Esophagus squamous epithelium (tissue), 5 donors: ENCODE data around the gene CNTLN. TPM values are rescaled to one million over a fixed set of nuclear protein-coding genes. Genes with fewer than 3 reads are reported as not detected.
"Not testable (repeated sequence)": the region's sequence is repeated elsewhere in the genome, so short reads cannot be mapped to it uniquely, and the experiment has no call there.

Source experiments
- DNase-seq: peaks from one replicate; lab custom pipeline; 2025; lab: John Stamatoyannopoulos, UW
- H3K27ac ChIP-seq, 4 donors: fragments of 200-600 bp; sonication (generic); one replicate each; pipeline ENCODE4 v1.5.1; 2016 to 2019; ENCODE audit warnings: mild to moderate bottlenecking in 1 of 4
- H3K27me3 ChIP-seq, 4 donors: fragments of 200-600 bp; sonication (generic); 1 replicate in 3 of 4; 2 replicates in 1 of 4; pipeline versions ENCODE4 v1.5.1 to v1.6.0; 2017 to 2021; ENCODE audit warnings: antibody characterized with exemption in 1 of 4
- H3K36me3 ChIP-seq, 3 donors: fragments of 200-600 bp; sonication (generic); one replicate each; pipeline ENCODE4 v1.5.1; 2016 to 2019
- H3K4me1 ChIP-seq, 3 donors: fragments of 200-600 bp; sonication (generic); one replicate each; pipeline ENCODE4 v1.5.1; 2017 to 2019
- H3K4me3 ChIP-seq, 4 donors: fragments of 200-600 bp; sonication (generic); 1 replicate in 3 of 4; 2 replicates in 1 of 4; pipeline ENCODE4 v1.5.1; 2016 to 2019; ENCODE audit warnings: mild to moderate bottlenecking in 2 of 4, moderate library complexity in 1 of 4
- H3K9me3 ChIP-seq, 3 donors: fragments of 200-600 bp; sonication (generic); one replicate each; pipeline ENCODE4 v1.5.1; 2016 to 2019
- POLR2A ChIP-seq, 4 donors: fragments of 450-650 bp; IDR thresholded peaks; one replicate each; pipeline ENCODE4 v1.6.1; 2017; ENCODE audit warnings: antibody characterized with exemption in 4 of 4, mild to moderate bottlenecking in 4 of 4, moderate library complexity in 3 of 4
- WGBS, 2 donors: methylation state at CpG; one replicate each; pipeline ENCODE4 v1.1.5; 2018; 5-methylcytosine and 5-hydroxymethylcytosine counted together
- intact Hi-C: fragments of 100-400 bp; cut with DNase I; formaldehyde crosslinking; loops from one replicate; pipeline ENCODE4 v1.15.0; 2022
- total RNA-seq, 4 donors: library from RNA; depleted of rRNA; stranded (reverse); fragments of >200 nt; gene quantifications; one replicate each; pipeline ENCODE4 v1.1.0, GENCODE V29; 2016
- TF ChIP-seq, protein P1 (sequence below), 6 experiments: fragments of 450-650 bp in 4 of 6; fragments of 200-600 bp in 2 of 6; sonication (generic) in 2 of 6; IDR thresholded peaks; one replicate each; pipeline ENCODE4 v1.5.1; 2016 to 2019; ENCODE audit warnings: antibody characterized with exemption in 6 of 6, mild to moderate bottlenecking in 4 of 6, moderate library complexity in 4 of 6
- donor health status: DM: yes; HTN: yes; CAD: no.

Gene CNTLN
- total RNA-seq, 4 donors from 2014 or later, result 0.80 to 8.2 (median 5.1) TPM

DNA sequence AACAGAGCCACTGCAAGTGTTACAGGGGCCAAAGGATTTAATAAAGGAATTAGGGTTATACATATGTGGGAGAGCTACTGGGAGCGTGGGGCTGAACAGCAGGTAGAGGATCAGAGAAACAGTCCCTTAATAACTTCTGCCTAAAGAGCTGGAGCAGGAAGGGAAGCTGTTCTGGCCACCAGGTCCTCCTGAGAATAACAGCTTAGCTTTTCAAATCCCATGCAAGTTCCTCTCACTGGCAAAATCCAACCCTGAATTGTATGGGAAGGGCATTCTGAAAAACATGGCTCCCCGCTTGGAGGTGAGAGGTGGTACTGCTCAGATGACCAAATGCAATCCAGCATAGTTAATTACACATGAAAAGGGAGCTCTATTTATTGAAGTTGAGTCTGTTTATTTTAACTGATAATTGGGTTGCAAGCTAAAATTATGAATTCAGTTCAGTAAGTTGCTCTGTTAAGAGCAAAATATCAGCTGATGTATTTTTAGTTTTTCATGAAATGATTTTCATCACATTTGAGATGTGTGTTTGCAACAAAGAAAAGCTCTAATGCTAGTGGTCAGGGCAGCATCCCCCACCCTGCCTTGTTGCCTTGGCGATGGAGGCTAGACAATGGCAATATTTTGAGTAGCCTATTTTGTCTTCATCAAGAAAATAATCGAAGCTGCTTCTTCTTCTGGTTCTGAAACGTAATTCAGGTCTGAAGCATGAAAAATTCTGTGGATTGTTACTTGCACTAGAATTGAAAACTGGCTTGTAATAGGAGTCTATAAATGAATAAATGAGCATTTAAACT is 385.6 kb downstream of the CNTLN start:
- Histone ChIP-seq H3K27ac (no peak overlapping the region), H3K9me3 (no peaks in the 10 kb centered on the region), H3K4me1 (no peaks in the 10 kb centered on the region), H3K4me3 (no peak overlapping the region), H3K36me3 (no peaks in the 10 kb centered on the region), H3K27me3 (no peaks in the 10 kb centered on the region)
- WGBS, 2 donors, result 74 to 75% methylated on average over 5 of the region's 5 CpGs
- TF ChIP-seq, protein P1, sequence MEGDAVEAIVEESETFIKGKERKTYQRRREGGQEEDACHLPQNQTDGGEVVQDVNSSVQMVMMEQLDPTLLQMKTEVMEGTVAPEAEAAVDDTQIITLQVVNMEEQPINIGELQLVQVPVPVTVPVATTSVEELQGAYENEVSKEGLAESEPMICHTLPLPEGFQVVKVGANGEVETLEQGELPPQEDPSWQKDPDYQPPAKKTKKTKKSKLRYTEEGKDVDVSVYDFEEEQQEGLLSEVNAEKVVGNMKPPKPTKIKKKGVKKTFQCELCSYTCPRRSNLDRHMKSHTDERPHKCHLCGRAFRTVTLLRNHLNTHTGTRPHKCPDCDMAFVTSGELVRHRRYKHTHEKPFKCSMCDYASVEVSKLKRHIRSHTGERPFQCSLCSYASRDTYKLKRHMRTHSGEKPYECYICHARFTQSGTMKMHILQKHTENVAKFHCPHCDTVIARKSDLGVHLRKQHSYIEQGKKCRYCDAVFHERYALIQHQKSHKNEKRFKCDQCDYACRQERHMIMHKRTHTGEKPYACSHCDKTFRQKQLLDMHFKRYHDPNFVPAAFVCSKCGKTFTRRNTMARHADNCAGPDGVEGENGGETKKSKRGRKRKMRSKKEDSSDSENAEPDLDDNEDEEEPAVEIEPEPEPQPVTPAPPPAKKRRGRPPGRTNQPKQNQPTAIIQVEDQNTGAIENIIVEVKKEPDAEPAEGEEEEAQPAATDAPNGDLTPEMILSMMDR (IDR thresholded peaks at IDR 0.05), result no peak
- TF ChIP-seq POLR2A (IDR thresholded peaks at IDR 0.05), result no peak
- intact Hi-C loops, result no loop called here
- DNase-seq, result no peak

DNA sequence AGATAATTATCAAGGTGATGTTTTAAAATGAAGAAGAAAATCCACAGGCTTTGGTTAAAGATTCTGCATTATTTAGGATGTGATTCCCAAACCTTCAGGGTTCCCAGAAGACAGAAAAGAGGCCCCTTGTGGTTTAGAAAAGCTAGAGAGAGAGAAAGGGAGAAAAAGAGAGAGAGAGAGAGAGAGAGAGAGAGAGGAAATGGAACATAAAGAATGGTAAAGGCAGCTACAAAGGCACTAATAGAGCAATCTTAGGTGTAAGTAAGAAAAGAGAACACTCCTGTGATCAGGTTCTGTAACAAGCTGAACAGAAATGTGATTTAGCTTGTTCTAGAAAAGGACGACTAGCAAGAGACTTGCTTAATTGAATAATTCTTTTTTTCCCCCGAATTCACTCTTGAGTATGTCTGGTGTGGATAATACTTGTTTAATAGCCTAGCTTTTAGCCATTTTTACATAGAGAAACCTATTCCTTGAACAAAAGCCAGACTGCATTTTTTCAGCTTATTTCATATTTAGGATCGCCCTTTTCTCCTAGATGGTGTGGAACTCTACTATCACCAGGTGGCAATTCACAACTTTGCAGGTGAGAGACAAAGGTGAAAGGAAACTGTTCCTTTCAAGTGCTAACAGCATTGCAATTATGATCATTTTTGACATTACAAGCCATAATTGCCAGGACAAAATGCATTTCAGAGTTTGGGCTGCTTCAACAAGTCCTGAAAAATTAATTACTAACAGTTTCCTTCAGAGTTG is 386.4 kb downstream of the CNTLN start:
- Histone ChIP-seq H3K27ac (no peak overlapping the region), H3K27me3 (no peaks in the 10 kb centered on the region), H3K4me1 (no peaks in the 10 kb centered on the region), H3K9me3 (no peaks in the 10 kb centered on the region), H3K4me3 (no peak overlapping the region), H3K36me3 (no peaks in the 10 kb centered on the region)
- intact Hi-C loops, result no loop called here
- no peak for DNase-seq
- TF ChIP-seq, protein P1 (IDR thresholded peaks at IDR 0.05), result no peak
- TF ChIP-seq POLR2A (IDR thresholded peaks at IDR 0.05), result no peak
- WGBS, 2 donors, result 82% methylated on average over 3 of the region's 3 CpGs

DNA sequence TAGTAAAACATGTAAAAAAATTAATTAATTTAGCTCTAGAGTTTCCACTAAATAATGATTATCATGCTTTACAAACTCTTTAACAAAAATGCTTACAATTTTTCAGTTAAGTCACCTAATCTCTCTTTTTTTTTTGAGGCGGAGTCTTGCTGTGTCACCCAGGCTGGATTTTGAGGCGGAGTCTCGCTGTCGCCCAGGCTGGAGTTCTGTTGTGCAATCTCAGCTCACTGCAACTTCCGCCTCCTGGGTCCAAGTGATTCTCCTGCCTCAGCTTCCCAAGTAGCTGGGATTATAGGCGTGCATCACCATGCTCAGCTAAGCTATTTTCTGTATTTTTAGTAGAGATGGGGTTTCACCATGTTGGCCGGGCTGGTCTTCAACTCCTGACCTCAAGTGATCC is 391.9 kb downstream of the CNTLN start:
- H3K4me3 ChIP-seq, H3K27me3 ChIP-seq, H3K9me3 ChIP-seq, DNase-seq, H3K27ac ChIP-seq, intact Hi-C loops, H3K4me1 ChIP-seq, H3K36me3 ChIP-seq: not testable (repeated sequence)
- WGBS, 2 donors, result 75 to 78% methylated on average over 7 of the region's 7 CpGs

DNA sequence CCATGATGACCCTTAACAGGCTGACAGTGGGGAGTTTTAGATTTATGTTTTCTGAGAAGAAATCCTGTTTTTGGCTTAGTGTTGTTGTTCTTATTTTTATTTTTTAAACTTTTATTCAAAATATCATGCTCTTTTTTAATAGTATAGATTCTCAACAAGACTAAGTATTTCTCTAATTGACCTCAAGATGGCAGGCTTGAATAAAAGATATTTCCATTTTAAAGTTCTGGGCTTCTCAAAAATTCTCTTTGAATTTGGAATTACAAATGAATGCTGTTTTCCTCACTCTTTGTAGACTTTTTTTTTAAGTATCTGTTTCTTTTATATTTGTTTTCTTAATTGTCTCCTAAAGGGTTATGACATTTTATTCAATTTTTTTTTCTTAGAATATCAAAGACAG is 394.0 kb downstream of the CNTLN start:
- Histone ChIP-seq H3K36me3 (no peaks in the 10 kb centered on the region), H3K27ac (no peak overlapping the region), H3K4me3 (no peak overlapping the region), H3K27me3 (no peaks in the 10 kb centered on the region), H3K9me3 (no peaks in the 10 kb centered on the region), H3K4me1 (no peaks in the 10 kb centered on the region)
- DNase-seq, result no peak
- intact Hi-C loops, result no loop called here
- TF ChIP-seq, protein P1 (IDR thresholded peaks at IDR 0.05), result peak in 2 of 6 experiments; percentile 15 to 24
- no peak for TF ChIP-seq POLR2A (IDR thresholded peaks at IDR 0.05)

DNA sequence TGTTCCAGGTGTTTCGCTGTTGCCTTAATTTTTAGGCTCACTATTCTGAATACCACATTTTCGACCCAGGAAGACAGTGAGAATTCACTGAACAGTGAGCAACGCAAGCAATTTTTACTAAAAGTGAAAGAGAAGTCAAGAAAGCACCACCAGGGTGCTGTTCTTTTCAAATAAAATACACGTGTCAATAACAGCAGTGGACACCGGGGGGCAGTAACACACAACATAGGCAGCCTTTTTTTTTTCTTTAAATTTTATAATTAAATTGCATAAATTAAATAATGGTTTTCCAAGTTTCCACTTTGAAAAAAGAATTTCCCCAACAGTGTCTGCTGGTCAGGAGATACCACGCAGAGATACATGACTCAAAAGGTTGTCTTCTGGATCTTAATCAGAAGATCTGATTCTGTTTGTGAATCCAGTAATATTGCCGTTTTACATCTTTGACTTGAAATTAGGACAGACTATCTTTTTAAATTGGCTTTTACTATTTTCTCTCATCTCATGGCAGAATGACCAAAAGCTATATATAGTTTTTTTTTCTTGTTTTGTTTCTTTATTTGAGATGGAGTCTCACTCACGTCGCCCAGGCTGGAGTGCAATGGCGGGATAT is 396.9 kb downstream of the CNTLN start:
- Histone ChIP-seq H3K27ac (no peak overlapping the region), H3K4me3 (no peak overlapping the region), H3K27me3 (no peaks in the 10 kb centered on the region), H3K9me3 (no peaks in the 10 kb centered on the region), H3K4me1 (no peaks in the 10 kb centered on the region), H3K36me3 (no peaks in the 10 kb centered on the region)
- intact Hi-C loops, result loop anchor here (10.0 kb wide), 1 partner anchor 683 kb away; no protein-coding TSS in a partner anchor
- WGBS, 2 donors, result 36 to 44% methylated on average over 9 to 10 of the region's 10 CpGs
- TF ChIP-seq, protein P1 (IDR thresholded peaks at IDR 0.05), result peak; percentile 18 to 60 (median 40)
- no peak for TF ChIP-seq POLR2A (IDR thresholded peaks at IDR 0.05)
- DNase-seq, result no peak
